HPDE6-E6E7 (cell line): ENCODE data around the gene PRKN.
A peak's percentile ranks its signal among the peaks of the same experiment; 100 is the strongest.

Source experiments
- DNase-seq: peaks from one replicate; pipeline ENCODE4 v3.0.0; 2011; ENCODE audit warnings: missing footprints; ENCODE audit errors: extremely low spot score

PRKN gene

DNA sequence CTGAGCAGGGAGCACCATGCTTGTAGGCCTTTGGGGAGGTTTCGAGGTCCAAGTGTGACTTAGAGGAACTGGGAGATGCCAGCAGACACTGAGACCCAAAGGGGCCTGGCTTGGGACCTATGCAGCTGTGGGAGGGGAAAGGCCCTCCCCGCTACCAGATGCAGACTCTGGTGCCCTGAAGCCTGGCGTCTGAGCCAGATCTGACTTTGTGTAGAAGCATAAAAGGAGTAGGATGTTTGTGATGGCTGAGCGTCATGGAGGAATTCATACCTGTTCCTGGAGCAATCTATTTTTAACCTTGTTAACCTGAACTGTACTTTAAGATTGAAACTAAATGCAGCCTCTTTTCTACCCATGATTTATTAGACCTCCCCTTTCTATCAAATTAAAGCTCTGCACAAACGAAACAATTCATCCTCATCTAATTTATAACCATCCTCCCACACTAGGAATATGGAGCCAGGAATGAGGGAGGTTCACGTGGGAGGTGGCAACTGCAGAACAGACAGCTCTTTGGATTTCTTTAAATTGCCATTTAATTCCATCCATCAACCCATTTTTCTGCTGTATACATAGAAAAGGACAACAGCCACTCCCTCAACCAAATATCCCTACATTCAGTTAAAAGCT, 1281.2 kb downstream of the PRKN start:
- DNase-seq, result no peak

DNA sequence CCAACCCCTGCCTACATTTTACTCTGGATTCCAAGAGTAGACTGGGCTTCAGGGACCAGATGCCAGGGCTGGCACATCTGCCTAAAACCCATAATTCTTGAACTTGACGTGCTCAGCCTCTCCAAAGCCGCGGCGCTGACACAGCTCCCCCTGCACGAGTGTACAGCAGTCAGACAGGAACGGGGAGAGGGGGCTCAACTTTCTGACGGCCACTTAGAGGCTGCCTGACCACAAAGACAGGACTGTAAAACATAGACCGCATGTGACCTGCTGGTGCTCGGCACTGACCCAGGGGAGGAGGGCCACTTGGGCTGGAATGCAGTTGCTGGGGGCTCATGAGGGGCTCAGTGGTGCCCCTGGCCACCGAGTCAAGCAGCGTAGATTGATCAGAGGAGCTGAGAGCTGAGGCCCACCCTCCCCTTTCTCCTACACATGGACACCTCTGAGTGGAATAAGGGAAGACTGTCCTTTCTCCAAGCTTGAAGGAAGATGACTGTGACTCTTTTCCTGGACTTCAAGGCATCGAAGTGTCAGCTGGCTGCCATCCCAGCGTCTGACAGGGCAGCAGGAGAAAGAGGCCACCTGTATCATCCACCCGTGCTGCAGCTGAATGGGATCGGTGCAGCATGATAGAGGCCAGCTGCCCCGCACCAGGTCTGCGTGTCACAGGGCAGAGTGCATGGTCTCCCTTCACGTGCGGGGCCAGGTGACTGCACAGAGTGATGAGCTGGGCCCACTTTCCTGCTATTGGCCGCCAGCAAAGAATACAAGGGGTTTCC, 1282.4 kb downstream of the PRKN start:
- no peak for DNase-seq

DNA sequence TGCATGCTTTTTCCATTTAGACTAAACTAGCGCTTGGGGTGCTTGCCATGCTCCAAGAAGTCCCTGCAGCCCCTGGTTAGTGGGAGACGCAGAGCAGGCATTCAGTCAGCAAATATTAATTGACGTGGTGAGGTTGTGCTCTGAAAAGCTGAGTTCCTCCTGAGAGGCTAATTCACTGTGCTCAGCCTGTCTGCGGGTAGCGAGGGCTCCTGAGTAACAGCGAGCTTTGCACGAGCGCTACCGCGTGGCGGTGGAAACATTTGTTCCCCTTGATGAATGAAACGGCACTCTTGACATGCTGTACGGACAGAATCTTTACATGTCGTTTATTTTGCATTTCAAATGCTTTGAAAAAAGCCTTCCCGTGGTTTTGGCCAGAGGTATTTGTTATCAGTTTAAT, 1283.1 kb downstream of the PRKN start:
- DNase-seq, result no peak

DNA sequence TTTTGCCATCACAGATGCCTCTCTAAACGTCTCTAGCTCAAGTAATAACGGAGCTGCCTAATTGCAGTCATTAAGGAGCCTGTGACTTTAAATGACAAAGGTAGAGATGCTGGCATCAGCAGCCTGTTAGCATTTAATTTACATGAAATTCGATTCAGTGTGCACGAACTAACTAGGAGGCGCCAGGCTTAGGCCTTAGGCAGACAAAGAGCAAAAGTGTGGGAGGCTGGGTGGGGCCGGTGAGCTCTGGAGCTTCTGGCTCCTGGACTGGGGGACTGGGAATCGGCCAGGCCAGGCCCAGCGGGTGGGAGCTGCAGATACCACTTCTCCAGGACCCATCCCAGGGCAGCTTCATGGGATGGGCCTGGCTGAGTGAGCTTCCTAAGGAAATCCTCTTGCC, 1283.7 kb downstream of the PRKN start:
- no peak for DNase-seq

DNA sequence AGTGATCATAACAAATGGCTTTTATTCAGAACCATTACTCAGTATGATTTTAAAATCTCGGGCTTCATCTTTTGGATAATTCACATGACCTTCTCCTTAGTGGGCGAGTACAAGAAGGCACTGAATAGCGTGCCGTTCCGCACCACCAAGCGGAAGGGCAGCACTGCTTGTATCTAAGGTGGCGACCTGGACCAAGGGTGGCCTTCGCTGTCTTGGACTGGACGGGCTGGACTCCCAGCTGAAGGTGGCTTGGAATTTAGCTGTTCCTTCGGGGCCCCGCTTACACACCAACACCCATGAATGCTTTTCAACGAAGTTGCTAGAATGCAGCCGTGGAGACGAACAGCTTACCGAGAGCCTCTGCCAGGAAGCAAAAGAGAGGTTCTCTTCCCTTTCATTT, 1285.1 kb downstream of the PRKN start:
- no peak for DNase-seq

DNA sequence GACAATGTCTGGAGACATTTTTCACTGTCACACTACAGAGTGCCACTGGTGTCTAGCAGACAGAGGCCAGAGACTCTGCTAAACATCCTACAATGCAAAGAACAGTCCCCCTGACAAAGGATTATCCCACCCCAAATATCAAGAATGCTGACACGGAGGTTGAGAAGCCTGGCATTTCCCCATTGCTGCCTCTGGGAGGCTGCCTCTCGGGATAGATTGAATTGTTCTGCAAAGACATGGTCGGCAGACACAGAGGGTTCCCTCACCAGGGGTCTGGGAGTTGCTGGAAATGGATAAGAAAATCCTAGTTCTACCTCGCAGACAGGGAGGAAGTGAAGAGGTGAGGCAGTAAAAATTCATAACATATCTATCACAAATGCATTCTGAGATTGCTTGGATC, 1287.3 kb downstream of the PRKN start:
- no peak for DNase-seq

DNA sequence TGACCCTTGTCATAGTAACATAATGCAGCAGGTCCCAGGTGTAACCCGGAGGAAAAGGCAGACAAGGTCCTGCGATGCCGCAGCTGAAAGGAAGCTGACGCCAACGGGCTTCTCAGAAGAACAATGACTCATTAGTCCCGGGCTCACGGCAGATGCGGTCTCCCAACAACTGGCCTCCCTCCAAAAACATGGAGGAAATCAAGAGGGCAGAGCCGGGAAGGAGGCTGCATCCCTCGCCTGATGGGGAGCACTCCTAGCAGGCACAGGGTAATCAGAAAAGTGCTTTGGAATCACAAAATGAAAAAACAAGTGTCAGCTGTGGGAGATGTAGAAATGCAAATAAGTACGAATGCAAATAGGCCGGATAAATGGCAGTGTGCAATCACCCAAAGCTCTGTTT, 1288.5 kb downstream of the PRKN start:
- DNase-seq, result peak; percentile 14

DNA sequence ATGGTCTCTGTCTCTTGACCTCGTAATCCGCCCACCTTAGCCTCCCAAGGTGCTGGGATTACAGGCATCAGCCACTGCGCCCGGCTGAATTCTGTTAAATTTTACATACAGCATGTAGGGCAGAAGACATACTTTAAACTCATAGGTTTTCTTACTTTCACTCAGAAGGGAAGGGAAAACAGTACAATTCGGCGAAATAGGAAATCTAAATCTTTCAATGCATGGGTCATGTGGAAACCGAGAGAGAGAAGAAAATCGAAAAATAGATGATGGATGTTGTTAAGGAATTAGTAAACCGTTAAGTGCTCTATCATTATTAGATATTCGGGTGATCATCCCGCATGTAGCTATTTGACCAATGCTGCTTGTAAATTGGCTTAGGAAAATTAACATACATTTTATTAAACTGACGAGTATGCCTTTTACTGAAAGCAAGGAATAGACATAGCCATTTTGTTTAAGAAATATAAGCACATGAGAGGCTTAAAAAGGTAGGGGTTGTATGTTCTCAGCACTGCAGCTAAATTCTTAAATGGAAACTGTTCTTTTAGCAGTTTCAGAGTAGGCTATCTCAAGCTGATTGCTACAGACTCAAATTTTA, 1289.0 kb downstream of the PRKN start:
- DNase-seq, result no peak

DNA sequence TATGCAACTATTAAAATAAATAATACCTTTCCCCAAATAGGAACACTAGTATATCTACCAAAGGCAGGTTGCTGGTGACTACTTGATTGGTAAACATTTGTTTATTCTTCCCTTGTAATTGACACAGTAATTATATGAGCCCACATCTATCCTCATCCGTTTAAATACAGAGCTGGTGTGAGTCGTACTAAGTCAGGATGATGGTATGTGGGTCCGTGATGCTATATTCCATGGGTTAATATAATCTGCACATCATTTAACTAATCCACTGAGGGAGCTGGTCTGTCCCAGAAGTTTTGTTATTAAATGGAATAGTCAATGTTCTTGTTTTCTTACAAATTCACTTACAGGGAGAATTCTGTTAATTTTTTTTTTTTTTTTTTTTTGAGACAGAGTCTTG, 1289.7 kb downstream of the PRKN start:
- DNase-seq, result no peak

DNA sequence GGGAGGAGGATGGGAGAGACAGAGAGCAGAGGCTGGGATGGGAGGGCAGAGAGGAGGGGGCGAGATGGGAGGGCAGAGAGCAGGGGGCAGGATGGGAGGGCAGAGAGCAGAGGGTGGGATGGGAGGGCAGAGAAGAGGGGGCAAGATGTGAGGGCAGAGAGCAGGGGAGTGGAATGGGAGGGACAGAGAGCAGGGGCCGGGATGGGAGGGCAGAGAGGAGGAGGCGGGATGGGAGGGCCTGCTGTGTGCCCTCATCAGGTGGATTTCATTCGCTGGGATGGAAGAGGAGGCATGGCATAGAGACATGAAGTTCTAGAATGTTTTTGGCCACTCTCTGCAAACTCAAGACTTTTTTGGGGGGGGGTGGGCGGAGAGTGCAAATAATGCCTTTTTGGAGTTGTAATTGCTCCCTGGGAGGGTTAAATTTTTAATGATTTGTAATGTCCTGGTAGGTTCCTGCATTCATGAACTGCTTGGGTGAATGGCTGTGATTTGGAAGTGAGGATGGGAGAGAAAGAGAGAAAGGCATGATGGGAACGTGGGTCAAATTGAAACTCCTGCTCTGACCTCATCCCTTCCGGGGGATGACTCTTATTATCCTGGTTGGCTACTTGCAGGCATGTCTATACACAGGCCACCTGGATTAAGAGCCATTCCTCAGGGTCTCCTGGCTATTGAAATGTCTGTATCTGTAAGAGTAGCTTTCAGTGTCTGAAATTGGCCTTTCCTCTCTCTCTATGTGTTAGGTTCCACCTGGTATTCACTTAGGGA, 1291.3 kb downstream of the PRKN start:
- DNase-seq, result no peak

DNA sequence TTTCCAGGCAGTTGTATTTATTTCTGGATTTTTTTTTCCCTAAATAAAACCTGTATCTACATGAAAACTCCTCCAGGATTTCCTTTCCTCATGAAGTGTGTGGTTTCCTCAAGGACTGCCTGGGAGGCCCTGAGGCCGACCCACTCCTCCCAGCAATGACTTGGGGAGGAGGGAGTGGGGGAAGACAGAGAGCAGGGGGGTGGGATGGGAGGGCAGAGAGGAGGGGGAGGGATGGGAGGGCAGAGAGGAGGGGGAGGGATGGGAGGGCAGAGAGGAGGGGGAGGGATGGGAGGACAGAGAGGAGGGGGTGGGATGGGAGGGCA, 1291.9 kb downstream of the PRKN start:
- DNase-seq, result no peak

DNA sequence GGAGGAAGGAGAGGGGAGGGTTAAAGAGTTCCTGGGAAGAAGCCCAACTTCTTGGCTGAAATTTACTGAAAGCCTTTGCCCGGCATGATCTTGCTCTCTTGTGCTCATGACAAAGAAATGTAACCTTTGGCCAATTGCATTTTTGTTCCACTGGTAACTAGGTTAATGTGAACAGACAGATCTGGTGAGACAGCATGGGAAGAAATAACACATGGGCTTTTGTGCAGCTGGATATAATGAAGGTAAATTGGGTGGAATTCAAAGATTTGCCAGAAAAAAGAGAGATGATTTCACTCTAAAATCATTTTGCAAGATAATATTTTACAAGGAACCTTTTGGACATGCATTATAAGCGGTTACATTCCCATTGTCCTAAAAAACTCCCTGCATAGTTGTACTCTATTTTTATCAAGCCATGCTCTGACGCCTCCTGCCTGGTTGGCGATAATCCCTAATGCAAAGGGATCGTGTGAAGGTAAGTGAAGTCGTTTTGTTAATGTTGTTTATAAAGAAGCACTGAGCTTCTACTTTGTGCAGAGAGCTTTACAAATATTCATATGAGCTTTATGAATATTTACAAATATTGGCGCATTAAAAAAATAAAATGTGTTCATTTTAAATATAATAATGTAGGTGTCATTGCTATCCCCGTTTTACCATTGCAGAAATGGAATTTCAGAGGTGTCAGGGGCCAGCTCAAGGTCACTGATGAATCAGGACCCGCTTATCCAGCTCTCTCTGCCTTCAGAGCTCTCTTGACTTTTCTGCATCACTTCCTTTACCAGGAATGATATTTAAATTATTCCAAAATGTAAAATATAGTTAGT, 1292.4 kb downstream of the PRKN start:
- no peak for DNase-seq

DNA sequence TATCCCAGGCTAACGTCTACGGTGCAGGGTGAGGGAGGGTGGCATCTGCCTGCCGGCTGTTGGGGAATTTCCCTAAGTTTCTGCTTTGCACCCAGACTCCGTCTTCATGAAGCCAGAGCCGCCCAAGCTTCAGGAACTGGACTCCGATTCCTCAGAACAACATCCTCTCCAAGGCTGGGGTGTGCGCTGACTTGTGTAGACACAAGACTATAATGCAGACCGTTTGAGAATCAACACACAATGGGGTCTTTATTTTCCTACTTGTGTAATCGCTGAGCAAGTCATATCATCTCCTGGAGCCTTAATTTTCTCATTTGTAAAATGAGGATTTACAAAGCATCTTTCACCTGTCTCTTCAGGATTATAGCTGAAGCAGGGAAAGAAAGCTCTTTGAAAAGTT, 1293.2 kb downstream of the PRKN start:
- no peak for DNase-seq

DNA sequence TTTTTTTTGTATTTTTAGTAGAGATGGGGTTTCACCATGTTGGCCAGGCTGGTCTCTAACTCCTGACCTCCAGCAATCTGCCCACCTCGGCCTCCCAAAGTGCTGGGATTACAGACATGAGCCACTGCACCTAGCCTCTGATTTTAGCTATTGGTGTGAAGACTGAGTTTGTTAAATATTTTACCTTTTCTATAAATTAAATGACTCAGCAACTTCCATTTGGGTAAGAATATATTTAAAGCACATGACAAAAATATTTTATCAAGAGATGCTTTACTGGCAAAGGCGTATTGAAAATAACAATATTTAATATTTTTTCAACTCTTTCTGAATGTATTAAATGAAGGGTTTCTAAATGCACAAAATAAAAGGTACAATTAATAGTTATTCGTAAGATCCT, 1295.0 kb downstream of the PRKN start:
- no peak for DNase-seq

DNA sequence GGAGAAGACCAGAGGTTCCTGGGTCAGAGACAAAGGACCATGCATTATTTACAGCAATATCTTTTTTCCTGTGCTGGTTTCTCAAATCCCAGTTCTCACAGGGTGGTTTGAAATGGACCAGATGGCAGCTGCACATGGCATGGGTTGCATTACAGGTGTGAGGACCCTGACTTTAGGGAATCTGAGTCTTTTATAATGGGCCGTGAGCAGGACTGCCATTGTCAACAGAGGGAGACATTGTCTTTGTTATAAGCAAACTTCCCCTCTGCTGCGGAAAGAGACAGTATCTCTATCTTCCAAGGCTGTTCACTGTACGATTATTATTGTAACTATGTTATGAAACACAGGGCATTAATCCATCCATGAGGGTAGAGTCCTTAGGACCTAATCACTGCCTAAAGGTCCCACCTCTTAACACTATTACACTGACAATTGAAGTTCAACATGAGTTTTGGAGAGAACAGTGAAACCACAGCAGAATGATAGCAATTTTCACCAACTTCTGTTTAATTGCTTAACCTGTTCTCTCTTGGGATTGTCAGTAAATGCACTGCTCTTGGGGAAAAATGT, 1297.6 kb downstream of the PRKN start:
- DNase-seq, result no peak

DNA sequence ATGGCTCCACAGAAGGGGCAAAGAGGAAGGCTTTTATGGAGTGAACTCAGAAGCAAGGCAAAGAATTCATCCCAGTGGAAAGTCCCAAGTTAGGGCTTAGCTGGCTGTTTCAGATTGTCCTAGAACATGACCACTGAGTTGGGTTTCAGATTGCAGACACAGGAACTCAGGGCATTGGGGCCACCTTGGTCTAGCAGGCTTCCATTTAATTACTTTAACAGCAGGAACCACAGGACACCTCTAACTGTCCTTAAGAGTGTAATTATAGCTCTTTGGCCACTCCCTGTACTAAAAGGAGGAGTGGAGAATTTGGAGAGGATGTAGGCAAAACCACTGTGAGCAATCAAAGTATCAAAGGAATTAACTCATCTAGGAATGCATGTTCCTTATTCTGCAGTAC, 1303.1 kb downstream of the PRKN start:
- DNase-seq, result no peak

DNA sequence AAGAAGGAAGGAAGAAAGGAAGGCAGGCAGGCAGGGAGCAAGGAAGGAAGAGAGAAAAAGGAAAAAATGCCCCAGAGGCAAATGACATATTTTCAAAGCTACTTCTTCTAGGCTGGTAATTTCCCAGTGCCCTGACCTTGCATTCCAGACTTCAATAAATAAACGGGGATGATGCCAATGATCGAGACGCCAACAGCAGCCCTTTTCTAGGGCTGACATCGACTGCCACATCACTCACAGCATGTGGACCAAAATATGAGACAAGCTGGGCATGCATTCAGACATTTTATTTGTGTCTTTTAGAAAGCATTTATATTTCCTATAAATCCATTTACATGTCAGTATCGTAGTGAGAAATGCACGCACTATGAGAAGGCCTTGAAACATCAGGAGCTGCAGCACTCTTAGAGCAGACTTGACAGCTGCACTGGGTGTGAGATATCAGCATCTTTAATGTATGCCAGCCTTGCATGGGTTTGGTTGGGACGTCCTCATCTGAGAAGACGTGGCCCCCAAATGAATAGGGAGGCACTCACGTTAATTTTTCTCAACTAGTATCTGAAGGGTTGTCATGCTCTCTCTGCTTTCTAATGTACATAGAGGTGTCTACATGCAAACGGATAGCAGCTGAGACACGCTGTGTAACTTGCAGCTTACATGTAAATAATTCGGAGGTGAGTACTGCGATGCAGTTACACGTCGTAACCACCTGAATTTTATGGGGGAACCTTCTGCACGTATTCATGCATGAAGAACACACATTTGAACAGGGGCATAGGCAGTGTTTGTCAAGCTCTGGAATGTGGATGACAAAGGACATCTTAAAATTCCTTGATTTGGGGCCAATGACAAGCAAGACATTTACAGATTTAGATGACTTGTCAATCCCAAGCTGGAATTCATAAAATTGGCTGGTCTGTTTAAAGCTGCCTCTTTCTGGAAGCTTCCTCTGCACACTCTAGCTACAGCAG, 1304.6 kb downstream of the PRKN start:
- no peak for DNase-seq

DNA sequence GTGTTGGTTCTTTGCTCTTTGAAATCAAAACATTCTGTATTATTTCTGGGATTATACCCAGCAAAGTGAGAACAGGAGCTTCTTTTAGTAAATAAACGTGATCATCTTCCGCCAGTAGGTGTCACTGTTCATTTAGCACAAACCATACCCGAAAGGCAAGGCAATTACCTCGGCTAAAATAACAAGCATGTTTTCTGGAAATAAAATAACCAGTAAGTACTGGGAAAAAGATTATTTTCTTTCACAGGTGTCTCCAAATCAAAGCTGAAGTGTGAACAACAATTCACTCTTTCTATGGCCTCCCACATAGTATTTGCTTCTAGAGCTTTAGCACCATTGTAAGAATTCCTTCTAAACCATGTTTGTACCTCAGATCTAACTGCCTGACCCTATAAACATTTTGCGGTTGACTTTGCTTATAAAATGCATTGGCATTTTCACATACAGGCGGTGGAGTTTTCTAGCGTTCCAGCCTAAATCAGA, 1309.1 kb downstream of the PRKN start:
- DNase-seq, result peak; percentile 38

DNA sequence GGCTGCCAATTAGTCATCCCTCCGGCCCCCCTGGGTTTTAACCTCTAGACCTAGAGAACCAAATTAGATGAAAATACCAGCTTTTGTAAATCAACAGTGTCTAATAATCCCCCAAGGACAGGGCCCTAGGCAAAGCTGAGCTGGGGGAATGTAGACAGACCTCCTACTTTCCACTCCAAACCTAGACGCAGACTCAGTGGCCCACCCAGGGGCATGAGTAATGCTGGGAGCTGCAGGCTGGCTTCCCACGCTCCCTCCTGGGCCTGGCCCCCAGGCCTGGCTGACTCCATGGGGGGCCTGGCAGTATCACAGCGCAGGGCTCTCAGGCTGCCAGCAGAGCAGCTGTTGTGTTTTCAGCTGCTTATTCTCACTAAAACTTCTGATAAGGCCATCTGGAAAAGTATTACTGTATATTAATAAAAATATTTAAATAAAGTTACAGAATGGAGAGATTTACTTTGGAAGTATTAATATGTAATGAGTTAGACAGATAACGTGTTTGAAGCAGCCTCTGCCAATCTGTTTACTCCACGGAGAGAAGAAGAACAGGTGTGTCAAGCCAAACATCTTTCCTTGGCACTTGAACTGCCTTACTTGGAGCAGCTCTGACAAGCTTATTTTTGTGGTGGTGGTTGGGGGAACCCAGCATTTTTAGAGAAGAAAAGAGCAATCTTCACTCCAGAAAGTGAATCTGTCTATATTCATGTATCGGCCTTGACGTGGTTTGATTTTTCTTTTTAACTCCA, 1309.7 kb downstream of the PRKN start:
- no peak for DNase-seq
